G401 (cell line): ENCODE results near the gene TFRC. TPM values are rescaled to one million over a fixed set of nuclear protein-coding genes. Genes with fewer than 3 reads are reported as not detected.
"Not testable (repeated sequence)": the region's sequence is repeated elsewhere in the genome, so short reads cannot be mapped to it uniquely, and the experiment has no call there.

ENCODE experiments used
- DNase-seq: peaks from one replicate; pipeline ENCODE4 v3.0.0-alpha.2; 2015; ENCODE audit warnings: low spot score
- in situ Hi-C: cut with HindIII; loops from 2 replicates; pipeline ENCODE4 v1.10.0; 2016; ENCODE audit warnings: low sequenced_read_pairs, mixed read lengths
- total RNA-seq: library from RNA; depleted of rRNA; stranded (reverse); fragments of >200 nt; shearing (Covaris generic); gene quantifications from 2 replicates; pipeline ENCODE4 v1.2.3, GENCODE V29; 2014; rRNA removed

TFRC gene
- total RNA-seq, 1 experiment from 2014 or later, result 129 TPM

- DNase-seq, result no peak
- in situ Hi-C loops, result no loop called here
Observed at GRCh38 chr3:196013587-196014487, 68.1 kb downstream of the TFRC start.

GRCh38 chr3:196012941-196013476, 68.9 kb downstream of the TFRC start:
- in situ Hi-C loops, result no loop called here
- DNase-seq, result no peak

GRCh38 chr3:196012481-196012880, 69.4 kb downstream of the TFRC start:
- in situ Hi-C loops, result no loop called here
- no peak for DNase-seq

- in situ Hi-C loops, result no loop called here
- DNase-seq, result no peak
Observed at GRCh38 chr3:196009456-196009855, 72.4 kb downstream of the TFRC start.

- no peak for DNase-seq
- in situ Hi-C loops, result no loop called here
Observed at GRCh38 chr3:196008929-196009328, 73.0 kb downstream of the TFRC start.

GRCh38 chr3:196008387-196008786, 73.5 kb downstream of the TFRC start:
- in situ Hi-C loops, result no loop called here

GRCh38 chr3:196007744-196008335, 74.0 kb downstream of the TFRC start:
- in situ Hi-C loops, result no loop called here
- no peak for DNase-seq

More at GRCh38 chr3:196008387-196008786, 73.5 kb downstream of the TFRC start:
- DNase-seq, result no peak

- in situ Hi-C loops, result not testable (repeated sequence)
Observed at GRCh38 chr3:196005338-196005737, 76.6 kb downstream of the TFRC start.

GRCh38 chr3:196004359-196005052, 77.4 kb downstream of the TFRC start:
- in situ Hi-C loops, DNase-seq: not testable (repeated sequence)

More at GRCh38 chr3:196005338-196005737, 76.6 kb downstream of the TFRC start:
- not testable (repeated sequence) for DNase-seq

GRCh38 chr3:196003611-196004010, 78.3 kb downstream of the TFRC start:
- DNase-seq, result no peak
- in situ Hi-C loops, result no loop called here

GRCh38 chr3:196002721-196003120, 79.2 kb downstream of the TFRC start:
- DNase-seq, in situ Hi-C loops: not testable (repeated sequence)

- in situ Hi-C loops, result not testable (repeated sequence)
Observed at GRCh38 chr3:196001240-196001639, 80.7 kb downstream of the TFRC start.

GRCh38 chr3:196000360-196000950, 81.4 kb downstream of the TFRC start:
- DNase-seq, in situ Hi-C loops: not testable (repeated sequence)

More at GRCh38 chr3:196001240-196001639, 80.7 kb downstream of the TFRC start:
- DNase-seq, result not testable (repeated sequence)

GRCh38 chr3:195999896-196000295, 82.0 kb downstream of the TFRC start:
- DNase-seq, result no peak

More at GRCh38 chr3:195999896-196000295, 82.0 kb downstream of the TFRC start:
- in situ Hi-C loops, result no loop called here

Other genes with a start within 250 kb of the TFRC start
- gene TNK2, start 173.5 kb downstream of the TFRC start, total RNA-seq, result 45.2 and 51.8 TPM in 2 replicates
- not detected in 2 replicates for gene ZDHHC19, start 129.3 kb upstream of the TFRC start, total RNA-seq
- gene SLC51A, start 134.4 kb upstream of the TFRC start, total RNA-seq, result not detected in 2 replicates
- 41.4 and 47.9 TPM in 2 replicates for gene PCYT1A, start 205.6 kb upstream of the TFRC start, total RNA-seq
- gene DYNLT2B, start 236.2 kb upstream of the TFRC start, total RNA-seq, result 6.6 and 8.8 TPM in 2 replicates